ENCODE data around the gene CDKN1C. TPM values are rescaled to one million over a fixed set of nuclear protein-coding genes. Genes with fewer than 3 reads are reported as not detected.
A peak's percentile ranks its signal among the peaks of the same experiment; 100 is the strongest.

The CDKN1C gene
- total and polyA plus RNA-seq, 2 experiments from 2014 or later = 470 to 526 TPM

DNA sequence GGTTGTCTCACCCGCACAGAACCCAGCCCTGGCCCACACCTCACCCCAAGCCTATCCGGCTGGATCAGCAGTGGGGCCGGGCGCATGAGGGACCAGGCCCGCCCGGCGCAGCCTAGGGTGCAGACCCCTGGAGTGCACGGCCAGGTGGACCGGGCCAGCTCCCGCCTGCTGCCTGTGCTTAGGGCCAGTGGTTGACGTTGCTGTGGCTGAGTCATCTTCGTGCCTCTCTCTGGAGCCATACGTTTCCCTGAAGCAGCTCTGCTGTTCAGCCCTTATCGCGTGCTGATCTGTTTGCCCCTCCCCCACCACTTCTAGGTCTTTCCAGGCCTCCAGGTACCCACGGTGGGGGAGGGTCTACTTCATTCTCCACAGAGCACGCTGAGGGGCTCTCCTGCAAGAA, 39.5 kb downstream of the CDKN1C start:
- 52% methylated on average over 17 of the region's 17 CpGs for WGBS (ENCODE audit: low lambda C conversion rate, missing lambda C conversion rate)
- Histone ChIP-seq H3K4me1 (ENCODE audit: insufficient read depth) (peaks cover 3% of the 10 kb centered on the region), H3K36me3 (replicated peaks; ENCODE audit: insufficient read depth, low read depth) (no peaks in the 10 kb centered on the region), H3K9me2 (replicated peaks; ENCODE audit: insufficient read depth) (no peaks in the 10 kb centered on the region), H4K20me1 (ENCODE audit: insufficient read depth, poor library complexity, severe bottlenecking) (no peaks in the 10 kb centered on the region), H3K4me3 (no peak overlapping the region), H2AFZ (no peak overlapping the region), H3K9me3 (ENCODE audit: low read depth) (no peaks in the 10 kb centered on the region), H3K27me3 (no peaks in the 10 kb centered on the region), H3K27ac (no peak overlapping the region), H3K79me2 (no peaks in the 10 kb centered on the region), H3K4me2 (no peak overlapping the region)
- peak; percentile 76 for DNase-seq (ENCODE audit: low spot score)
- no peak for TF ChIP-seq EZH2phosphoT487 (IDR thresholded peaks at IDR 0.05; ENCODE audit: low read depth, severe bottlenecking, unreplicated experiment)
- TF ChIP-seq EZH2 (IDR thresholded peaks at IDR 0.05; ENCODE audit: borderline replicate concordance) = no peak
- TF ChIP-seq, protein P1, sequence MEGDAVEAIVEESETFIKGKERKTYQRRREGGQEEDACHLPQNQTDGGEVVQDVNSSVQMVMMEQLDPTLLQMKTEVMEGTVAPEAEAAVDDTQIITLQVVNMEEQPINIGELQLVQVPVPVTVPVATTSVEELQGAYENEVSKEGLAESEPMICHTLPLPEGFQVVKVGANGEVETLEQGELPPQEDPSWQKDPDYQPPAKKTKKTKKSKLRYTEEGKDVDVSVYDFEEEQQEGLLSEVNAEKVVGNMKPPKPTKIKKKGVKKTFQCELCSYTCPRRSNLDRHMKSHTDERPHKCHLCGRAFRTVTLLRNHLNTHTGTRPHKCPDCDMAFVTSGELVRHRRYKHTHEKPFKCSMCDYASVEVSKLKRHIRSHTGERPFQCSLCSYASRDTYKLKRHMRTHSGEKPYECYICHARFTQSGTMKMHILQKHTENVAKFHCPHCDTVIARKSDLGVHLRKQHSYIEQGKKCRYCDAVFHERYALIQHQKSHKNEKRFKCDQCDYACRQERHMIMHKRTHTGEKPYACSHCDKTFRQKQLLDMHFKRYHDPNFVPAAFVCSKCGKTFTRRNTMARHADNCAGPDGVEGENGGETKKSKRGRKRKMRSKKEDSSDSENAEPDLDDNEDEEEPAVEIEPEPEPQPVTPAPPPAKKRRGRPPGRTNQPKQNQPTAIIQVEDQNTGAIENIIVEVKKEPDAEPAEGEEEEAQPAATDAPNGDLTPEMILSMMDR (IDR thresholded peaks at IDR 0.05; ENCODE audit: poor library complexity) = no peak

DNA sequence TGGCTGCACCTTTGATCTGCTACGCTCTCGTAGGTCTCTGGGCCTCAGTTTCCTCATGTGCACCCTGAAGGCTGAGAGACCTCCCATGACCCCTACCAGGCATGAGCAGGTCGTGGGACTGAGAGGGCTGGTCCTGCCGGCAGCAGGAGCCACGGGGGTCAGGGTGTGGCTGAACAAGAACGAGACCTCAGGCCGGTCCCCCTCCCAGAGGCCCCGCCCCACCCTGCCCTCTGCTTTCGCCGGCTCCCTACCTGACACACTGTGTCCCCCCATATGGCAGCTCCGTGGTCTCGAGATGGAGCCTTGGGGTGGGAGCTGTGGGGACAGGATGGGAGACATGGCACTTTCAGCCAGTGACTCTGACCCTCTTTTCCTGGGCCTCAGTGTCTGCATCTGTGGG, 40.6 kb downstream of the CDKN1C start:
- H2AFZ ChIP-seq = no peak overlapping the region
- no peak overlapping the region for H3K27ac ChIP-seq
- peaks cover 5% of the 10 kb centered on the region for H3K4me1 ChIP-seq (ENCODE audit: insufficient read depth)
- H3K9me2 ChIP-seq (replicated peaks; ENCODE audit: insufficient read depth) = no peaks in the 10 kb centered on the region
- H3K79me2 ChIP-seq = no peaks in the 10 kb centered on the region
- WGBS (ENCODE audit: low lambda C conversion rate, missing lambda C conversion rate) = 90% methylated on average over 11 of the region's 12 CpGs
- H3K36me3 ChIP-seq (replicated peaks; ENCODE audit: insufficient read depth, low read depth) = no peaks in the 10 kb centered on the region
- H4K20me1 ChIP-seq (ENCODE audit: insufficient read depth, poor library complexity, severe bottlenecking) = no peaks in the 10 kb centered on the region
- no peaks in the 10 kb centered on the region for H3K27me3 ChIP-seq
- H3K9me3 ChIP-seq (ENCODE audit: low read depth) = no peaks in the 10 kb centered on the region
- no peak overlapping the region for H3K4me2 ChIP-seq
- H3K4me3 ChIP-seq = no peak overlapping the region
- TF ChIP-seq EZH2phosphoT487 (IDR thresholded peaks at IDR 0.05; ENCODE audit: low read depth, severe bottlenecking, unreplicated experiment) (no peak), EZH2 (IDR thresholded peaks at IDR 0.05; ENCODE audit: borderline replicate concordance) (no peak)
- TF ChIP-seq, protein P1 (IDR thresholded peaks at IDR 0.05; ENCODE audit: poor library complexity) = no peak
- DNase-seq (ENCODE audit: low spot score) = no peak

- no peak for DNase-seq (ENCODE audit: low spot score)
- H3K9me2 ChIP-seq (replicated peaks; ENCODE audit: insufficient read depth) = no peaks in the 10 kb centered on the region
- H4K20me1 ChIP-seq (ENCODE audit: insufficient read depth, poor library complexity, severe bottlenecking) = no peaks in the 10 kb centered on the region
- H3K9me3 ChIP-seq (ENCODE audit: low read depth) = no peaks in the 10 kb centered on the region
- H3K79me2 ChIP-seq = no peaks in the 10 kb centered on the region
- H3K4me2 ChIP-seq = no peak overlapping the region
- H2AFZ ChIP-seq = no peak overlapping the region
- H3K4me1 ChIP-seq (ENCODE audit: insufficient read depth) = peaks cover 12% of the 10 kb centered on the region
- H3K4me3 ChIP-seq = no peak overlapping the region
- TF ChIP-seq, protein P1 (IDR thresholded peaks at IDR 0.05; ENCODE audit: poor library complexity) = no peak
- TF ChIP-seq EZH2 (IDR thresholded peaks at IDR 0.05; ENCODE audit: borderline replicate concordance) = no peak
- TF ChIP-seq EZH2phosphoT487 (IDR thresholded peaks at IDR 0.05; ENCODE audit: low read depth, severe bottlenecking, unreplicated experiment) = no peak
- no peaks in the 10 kb centered on the region for H3K27me3 ChIP-seq
- no peak overlapping the region for H3K27ac ChIP-seq
- H3K36me3 ChIP-seq (replicated peaks; ENCODE audit: insufficient read depth, low read depth) = no peaks in the 10 kb centered on the region
- 91% methylated on average over 18 of the region's 19 CpGs for WGBS (ENCODE audit: low lambda C conversion rate, missing lambda C conversion rate)
Measured at GRCh38 chr11:2844116-2844842, 41.3 kb downstream of the CDKN1C start.

Data from hepatocyte (in vitro differentiated cells).